Bone marrow (tissue), 2 donors: Measurements from ENCODE around the gene SDHA.
"Not testable (repeated sequence)": the region's sequence is repeated elsewhere in the genome, so short reads cannot be mapped to it uniquely, and the experiment has no call there.

Source experiments
- DNase-seq, 2 donors: peaks; one replicate each; lab custom pipeline; 2025; lab: John Stamatoyannopoulos, UW

SDHA gene

GRCh38 chr5:222951-223715 is 5.0 kb downstream of the SDHA start:
- not testable (repeated sequence) for DNase-seq

GRCh38 chr5:223791-224190 is 5.7 kb downstream of the SDHA start:
- no peak for DNase-seq

GRCh38 chr5:225334-225733 is 7.2 kb downstream of the SDHA start:
- DNase-seq = no peak

GRCh38 chr5:227375-227774 is 9.3 kb downstream of the SDHA start:
- not testable (repeated sequence) for DNase-seq

- DNase-seq = no peak
Measured at GRCh38 chr5:228886-229285, 10.8 kb downstream of the SDHA start.

GRCh38 chr5:230711-231110 is 12.6 kb downstream of the SDHA start:
- no peak for DNase-seq

GRCh38 chr5:231661-232060 is 13.5 kb downstream of the SDHA start:
- no peak for DNase-seq

- DNase-seq = not testable (repeated sequence)
Measured at GRCh38 chr5:233426-233825, 15.3 kb downstream of the SDHA start.

GRCh38 chr5:234450-234849 is 16.3 kb downstream of the SDHA start:
- no peak for DNase-seq

GRCh38 chr5:235527-235926 is 17.4 kb downstream of the SDHA start:
- not testable (repeated sequence) for DNase-seq

GRCh38 chr5:237931-238330 is 19.8 kb downstream of the SDHA start:
- DNase-seq = not testable (repeated sequence)

- not testable (repeated sequence) for DNase-seq
Measured at GRCh38 chr5:240550-240949, 22.4 kb downstream of the SDHA start.

GRCh38 chr5:241045-241669 is 23.0 kb downstream of the SDHA start:
- DNase-seq = not testable (repeated sequence)

- DNase-seq = not testable (repeated sequence)
Measured at GRCh38 chr5:243683-244367, 25.7 kb downstream of the SDHA start.

- not testable (repeated sequence) for DNase-seq
Measured at GRCh38 chr5:245717-246116, 27.6 kb downstream of the SDHA start.

GRCh38 chr5:250396-250795 is 32.3 kb downstream of the SDHA start:
- not testable (repeated sequence) for DNase-seq

- DNase-seq = not testable (repeated sequence)
Measured at GRCh38 chr5:251016-251415, 32.9 kb downstream of the SDHA start.

GRCh38 chr5:251538-251937 is 33.4 kb downstream of the SDHA start:
- DNase-seq = not testable (repeated sequence)

- not testable (repeated sequence) for DNase-seq
Measured at GRCh38 chr5:251975-252374, 33.9 kb downstream of the SDHA start.

GRCh38 chr5:252546-252945 is 34.4 kb downstream of the SDHA start:
- DNase-seq = no peak

GRCh38 chr5:254322-254721 is 36.2 kb downstream of the SDHA start:
- not testable (repeated sequence) for DNase-seq

- DNase-seq = not testable (repeated sequence)
Measured at GRCh38 chr5:255116-255515, 37.0 kb downstream of the SDHA start.

GRCh38 chr5:256347-256746 is 38.2 kb downstream of the SDHA start:
- not testable (repeated sequence) for DNase-seq
